Endodermal cell (in vitro differentiated cells): Measurements from ENCODE around the gene PCSK6. TPM values are rescaled to one million over a fixed set of nuclear protein-coding genes. Genes with fewer than 3 reads are reported as not detected.

Experiments used
- DNase-seq: peaks from one replicate; pipeline ENCODE4 v3.0.0-alpha.2; 2017
- H3K27ac ChIP-seq: 2 replicates; pipeline ENCODE4 v1.5.1; 2013; ENCODE audit warnings: mild to moderate bottlenecking, low read depth, low read length, moderate library complexity
- H3K27me3 ChIP-seq: 2 replicates; pipeline ENCODE4 v1.6.1; 2013; ENCODE audit warnings: mild to moderate bottlenecking, low read length, moderate library complexity; ENCODE audit not compliant: insufficient read depth, control insufficient read depth, poor library complexity, severe bottlenecking
- H3K36me3 ChIP-seq: 2 replicates; pipeline ENCODE4 v1.7.0; 2013; ENCODE audit warnings: mild to moderate bottlenecking, low read length, moderate library complexity; ENCODE audit not compliant: control insufficient read depth, insufficient read depth
- H3K4me1 ChIP-seq: one replicate; pipeline ENCODE4 v1.7.0; 2013; ENCODE audit warnings: low read length; ENCODE audit not compliant: control insufficient read depth, insufficient read depth
- H3K4me3 ChIP-seq: 2 replicates; pipeline ENCODE4 v1.5.1; 2013; ENCODE audit warnings: mild to moderate bottlenecking, low read length, moderate library complexity
- H3K9ac ChIP-seq: 2 replicates; pipeline ENCODE4 v1.6.1; 2013; ENCODE audit warnings: mild to moderate bottlenecking, low read length, moderate library complexity; ENCODE audit not compliant: poor library complexity, severe bottlenecking; ENCODE audit errors: extremely low read depth
- H3K9me3 ChIP-seq: 2 replicates; pipeline ENCODE4 v1.6.1; 2013; ENCODE audit warnings: mild to moderate bottlenecking, low read length, moderate library complexity; ENCODE audit not compliant: control insufficient read depth
- H3K27ac Mint-ChIP-seq: 2 replicates; pipeline ENCODE4 v1.8.0; 2020; ENCODE audit warnings: mixed read lengths
- H3K27me3 Mint-ChIP-seq: 2 replicates; pipeline ENCODE4 v1.8.0; 2021; ENCODE audit warnings: mild to moderate bottlenecking, mixed read lengths; ENCODE audit not compliant: insufficient read depth
- H3K36me3 Mint-ChIP-seq: 2 replicates; pipeline ENCODE4 v1.8.0; 2020; ENCODE audit warnings: low read depth, mixed read lengths
- H3K4me1 Mint-ChIP-seq: 2 replicates; pipeline ENCODE4 v1.8.0; 2020; ENCODE audit warnings: mixed read lengths
- H3K4me3 Mint-ChIP-seq: 2 replicates; pipeline ENCODE4 v1.8.0; 2020; ENCODE audit warnings: mild to moderate bottlenecking, moderate library complexity, mixed read lengths
- H3K9me3 Mint-ChIP-seq: 2 replicates; pipeline ENCODE4 v1.8.0; 2020; ENCODE audit warnings: mild to moderate bottlenecking, mixed read lengths
- CTCF ChIP-seq: fragments of 200-600 bp; sonication (generic); conservative IDR thresholded peaks from 2 replicates; pipeline ENCODE4 v1.5.0; 2021; ENCODE audit warnings: antibody characterized with exemption, mild to moderate bottlenecking
- WGBS, 2 experiments: methylation state at CpG; one replicate each; pipeline versions ENCODE4 v1.1.5 to v1.1.7; 2013; ENCODE audit warnings: missing lambda C conversion rate in 2 of 2, mixed read lengths in 1 of 2; ENCODE audit not compliant: insufficient coverage in 1 of 2, insufficient read length in 1 of 2; 5-methylcytosine and 5-hydroxymethylcytosine counted together
- total RNA-seq, 2 donors: library from RNA; stranded (reverse); fragmentation: NEBNext Ultra II Directional in 1 of 2; extraction: Animal tissue kit (Norgen Biotek cat#: 25700) in 1 of 2; gene quantifications; 2 replicates in 1 of 2; 3 replicates in 1 of 2; pipeline ENCODE4 v1.2.1, GENCODE V29; 2021

The PCSK6 gene
- total RNA-seq, 2 donors from 2014 or later: 6.6 to 9.8 TPM

GRCh38 chr15:101362359-101362758 lies 127.1 kb downstream of the PCSK6 start:
- no peak overlapping the region for H3K4me3 Mint-ChIP-seq
- H3K9me3 Mint-ChIP-seq: peaks cover 2% of the 10 kb centered on the region
- Histone ChIP-seq H3K27ac (no peak overlapping the region), H3K4me1 (no peaks in the 10 kb centered on the region), H3K4me3 (no peak overlapping the region), H3K36me3 (no peaks in the 10 kb centered on the region), H3K9ac (no peak overlapping the region), H3K27me3 (no peaks in the 10 kb centered on the region), H3K9me3 (no peaks in the 10 kb centered on the region)
- WGBS, 2 experiments: 93 to 99% methylated on average over 10 of the region's 10 CpGs
- H3K27me3 Mint-ChIP-seq: peaks cover 3% of the 10 kb centered on the region
- peaks cover 2% of the 10 kb centered on the region for H3K4me1 Mint-ChIP-seq
- no peaks in the 10 kb centered on the region for H3K36me3 Mint-ChIP-seq
- no peak for TF ChIP-seq CTCF
- no peak for DNase-seq
- H3K27ac Mint-ChIP-seq: no peak overlapping the region

GRCh38 chr15:101361418-101361817 lies 128.1 kb downstream of the PCSK6 start:
- Mint-ChIP-seq H3K27ac (no peak overlapping the region), H3K9me3 (peaks cover 2% of the 10 kb centered on the region), H3K36me3 (no peaks in the 10 kb centered on the region), H3K4me3 (no peak overlapping the region), H3K4me1 (peaks cover 2% of the 10 kb centered on the region), H3K27me3 (peaks cover 3% of the 10 kb centered on the region)
- WGBS, 2 experiments: 89 to 95% methylated on average over 4 of the region's 4 CpGs
- TF ChIP-seq CTCF: no peak
- Histone ChIP-seq H3K36me3 (no peaks in the 10 kb centered on the region), H3K9ac (no peak overlapping the region), H3K27me3 (no peaks in the 10 kb centered on the region), H3K27ac (no peak overlapping the region), H3K9me3 (no peaks in the 10 kb centered on the region), H3K4me1 (no peaks in the 10 kb centered on the region), H3K4me3 (no peak overlapping the region)
- no peak for DNase-seq

- Histone ChIP-seq H3K4me3 (no peak overlapping the region), H3K36me3 (no peaks in the 10 kb centered on the region), H3K9me3 (no peaks in the 10 kb centered on the region), H3K27me3 (no peaks in the 10 kb centered on the region), H3K4me1 (no peaks in the 10 kb centered on the region), H3K27ac (no peak overlapping the region), H3K9ac (no peak overlapping the region)
- no peak for DNase-seq
- H3K27ac Mint-ChIP-seq: no peak overlapping the region
- peaks cover 2% of the 10 kb centered on the region for H3K4me1 Mint-ChIP-seq
- H3K4me3 Mint-ChIP-seq: no peak overlapping the region
- WGBS, 2 experiments: 91 to 96% methylated on average over 7 to 9 of the region's 9 CpGs
- H3K27me3 Mint-ChIP-seq: peaks cover 3% of the 10 kb centered on the region
- no peaks in the 10 kb centered on the region for H3K9me3 Mint-ChIP-seq
- no peak for TF ChIP-seq CTCF
- no peaks in the 10 kb centered on the region for H3K36me3 Mint-ChIP-seq
Measured at GRCh38 chr15:101359365-101359947, 130.1 kb downstream of the PCSK6 start.
